Chondrocyte (in vitro differentiated cells): ENCODE measurements around the gene DLX1. TPM values are rescaled to one million over a fixed set of nuclear protein-coding genes. Genes with fewer than 3 reads are reported as not detected.

ENCODE experiments used
- DNase-seq: peaks from one replicate; pipeline ENCODE4 v3.0.0; 2021; ENCODE audit warnings: mixed read lengths, low spot score
- H3K27ac Mint-ChIP-seq: one replicate; pipeline ENCODE4 v1.8.0; 2021; ENCODE audit warnings: mild to moderate bottlenecking, moderate library complexity, mixed read lengths; ENCODE audit not compliant: unreplicated experiment
- H3K27me3 Mint-ChIP-seq: 2 replicates; pipeline ENCODE4 v1.8.0; 2021; ENCODE audit warnings: low read depth, mixed read lengths
- H3K36me3 Mint-ChIP-seq: 2 replicates; pipeline ENCODE4 v1.8.0; 2021; ENCODE audit warnings: low read depth, mixed read lengths
- H3K4me1 Mint-ChIP-seq: 2 replicates; pipeline ENCODE4 v1.8.0; 2021; ENCODE audit warnings: low read depth, mild to moderate bottlenecking, mixed read lengths
- H3K4me3 Mint-ChIP-seq: one replicate; pipeline ENCODE4 v1.8.0; 2021; ENCODE audit warnings: mild to moderate bottlenecking, moderate library complexity, mixed read lengths; ENCODE audit not compliant: unreplicated experiment
- H3K9me3 Mint-ChIP-seq: 2 replicates; pipeline ENCODE4 v1.8.0; 2021; ENCODE audit warnings: low read depth, mixed read lengths
- CTCF ChIP-seq: fragments of 200-600 bp; sonication (generic); IDR thresholded peaks from 2 replicates; pipeline ENCODE4 v1.5.0; 2021; ENCODE audit warnings: antibody characterized with exemption, mild to moderate bottlenecking, moderate library complexity
- total RNA-seq: library from RNA; stranded (reverse); gene quantifications from 3 replicates; pipeline ENCODE4 v1.2.1, GENCODE V29; 2021

The DLX1 gene
- total RNA-seq, 1 donor from 2014 or later: 7.1 TPM

- H3K4me3 Mint-ChIP-seq: no peak overlapping the region
- peak overlapping the region; percentile 42 for H3K27ac Mint-ChIP-seq
- TF ChIP-seq CTCF: no peak
- peaks cover 8% of the 10 kb centered on the region for H3K36me3 Mint-ChIP-seq
- peaks cover 49% of the 10 kb centered on the region for H3K4me1 Mint-ChIP-seq
- no peak for DNase-seq
- H3K27me3 Mint-ChIP-seq: no peaks in the 10 kb centered on the region
- no peaks in the 10 kb centered on the region for H3K9me3 Mint-ChIP-seq
These were observed 5.8 kb downstream of the DLX1 start for GRCh38 chr2:172091000-172091641.

- no peak overlapping the region for H3K4me3 Mint-ChIP-seq
- H3K27me3 Mint-ChIP-seq: no peaks in the 10 kb centered on the region
- H3K9me3 Mint-ChIP-seq: no peaks in the 10 kb centered on the region
- no peak overlapping the region for H3K27ac Mint-ChIP-seq
- no peak for TF ChIP-seq CTCF
- H3K36me3 Mint-ChIP-seq: peaks cover 8% of the 10 kb centered on the region
- H3K4me1 Mint-ChIP-seq: peaks cover 49% of the 10 kb centered on the region
- DNase-seq: no peak
These were observed 6.7 kb downstream of the DLX1 start for GRCh38 chr2:172091761-172092566.

- DNase-seq: no peak
- no peaks in the 10 kb centered on the region for H3K9me3 Mint-ChIP-seq
- H3K36me3 Mint-ChIP-seq: peaks cover 7% of the 10 kb centered on the region
- H3K27ac Mint-ChIP-seq: peak overlapping the region; percentile 19
- peaks cover 57% of the 10 kb centered on the region for H3K4me1 Mint-ChIP-seq
- no peaks in the 10 kb centered on the region for H3K27me3 Mint-ChIP-seq
- no peak for TF ChIP-seq CTCF
- H3K4me3 Mint-ChIP-seq: peak overlapping the region; percentile 81
These were observed 7.6 kb downstream of the DLX1 start for GRCh38 chr2:172092716-172093415.

- peaks cover 58% of the 10 kb centered on the region for H3K4me1 Mint-ChIP-seq
- DNase-seq: no peak
- no peaks in the 10 kb centered on the region for H3K27me3 Mint-ChIP-seq
- H3K36me3 Mint-ChIP-seq: peaks cover 3% of the 10 kb centered on the region
- no peak for TF ChIP-seq CTCF
- peak overlapping the region; percentile 57 for H3K27ac Mint-ChIP-seq
- H3K4me3 Mint-ChIP-seq: peak overlapping the region; percentile 81
- no peaks in the 10 kb centered on the region for H3K9me3 Mint-ChIP-seq
These were observed 8.3 kb downstream of the DLX1 start for GRCh38 chr2:172093416-172094293.
